DOHH2 (cell line): Measurements from ENCODE around the gene RDH11.

Source experiments
- H3F3A ChIP-seq: fragments of 200-600 bp; sonication (generic), shearing (Covaris generic); 2 replicates; pipeline ENCODE4 v1.6.0; 2016; ENCODE audit warnings: antibody characterized with exemption, mild to moderate bottlenecking; ENCODE audit not compliant: control insufficient read depth, insufficient read depth
- H3K27ac ChIP-seq: fragments of 200-600 bp; sonication (generic); 2 replicates; pipeline ENCODE4 v1.5.1; 2014; ENCODE audit warnings: low read depth, mild to moderate bottlenecking, low read length, moderate library complexity
- H3K27me3 ChIP-seq: fragments of 200-600 bp; sonication (generic); 2 replicates; pipeline ENCODE4 v1.6.1; 2014; ENCODE audit warnings: mild to moderate bottlenecking, low read length, mixed read lengths; ENCODE audit not compliant: control insufficient read depth
- H3K36me3 ChIP-seq: fragments of 200-600 bp; sonication (generic); 2 replicates; pipeline ENCODE4 v1.6.1; 2014; ENCODE audit warnings: mild to moderate bottlenecking, low read length, moderate library complexity, mixed read lengths; ENCODE audit not compliant: control insufficient read depth
- H3K4me1 ChIP-seq: fragments of 200-600 bp; sonication (generic); 2 replicates; pipeline ENCODE4 v1.6.1; 2014; ENCODE audit warnings: mild to moderate bottlenecking, low read length, mixed read lengths; ENCODE audit not compliant: control insufficient read depth
- H3K4me2 ChIP-seq: fragments of 200-600 bp; sonication (generic); 2 replicates; pipeline ENCODE4 v1.6.0; 2014; ENCODE audit warnings: mild to moderate bottlenecking, low read length, moderate library complexity
- H3K4me3 ChIP-seq: fragments of 200-600 bp; sonication (generic); 2 replicates; pipeline ENCODE4 v1.5.1; 2014; ENCODE audit warnings: mild to moderate bottlenecking, low read length, mixed read lengths
- H3K79me2 ChIP-seq: fragments of 200-600 bp; sonication (generic); 2 replicates; pipeline ENCODE4 v1.6.1; 2014; ENCODE audit warnings: mild to moderate bottlenecking, low read length, mixed read lengths; ENCODE audit not compliant: control insufficient read depth
- H3K9me2 ChIP-seq: fragments of 200-600 bp; sonication (generic); replicated peaks from 2 replicates; pipeline ENCODE4 v1.6.1; 2014; ENCODE audit warnings: mild to moderate bottlenecking, low read length, mixed read lengths; ENCODE audit not compliant: control insufficient read depth
- H3K9me3 ChIP-seq: fragments of 200-600 bp; sonication (generic); 2 replicates; pipeline ENCODE4 v1.6.1; 2014; ENCODE audit warnings: antibody characterized with exemption, low read length, mixed read lengths; ENCODE audit not compliant: control insufficient read depth, insufficient read depth
- H4K20me1 ChIP-seq: fragments of 200-600 bp; sonication (generic); 2 replicates; pipeline ENCODE4 v1.6.0; 2014; ENCODE audit warnings: low read depth, mild to moderate bottlenecking, antibody characterized with exemption, low read length, moderate library complexity; ENCODE audit not compliant: control insufficient read depth, insufficient read depth
- CTCF ChIP-seq: fragments of 200-600 bp; sonication (generic); IDR thresholded peaks from one replicate; pipeline ENCODE4 v1.5.1; 2014; ENCODE audit warnings: antibody characterized with exemption, mild to moderate bottlenecking, low read depth, low read length; ENCODE audit not compliant: poor library complexity, severe bottlenecking
- EZH2phosphoT487 ChIP-seq: fragments of 200-600 bp; sonication (generic); IDR thresholded peaks from 2 replicates; pipeline ENCODE4 v1.6.1; 2017; ENCODE audit warnings: borderline replicate concordance, mild to moderate bottlenecking, antibody characterized with exemption, low read length, moderate library complexity, mixed read lengths

RDH11 gene

GRCh38 chr14:67650694-67651093, 44.9 kb downstream of the RDH11 start:
- no peak overlapping the region for H3K4me3 ChIP-seq
- H3K27me3 ChIP-seq: no peaks in the 10 kb centered on the region
- no peaks in the 10 kb centered on the region for H3K79me2 ChIP-seq
- no peaks in the 10 kb centered on the region for H3K9me3 ChIP-seq
- no peaks in the 10 kb centered on the region for H4K20me1 ChIP-seq
- H3K27ac ChIP-seq: no peak overlapping the region
- no peak overlapping the region for H3K4me2 ChIP-seq
- no peak for TF ChIP-seq CTCF
- TF ChIP-seq EZH2phosphoT487: no peak
- no peaks in the 10 kb centered on the region for H3K9me2 ChIP-seq
- no peaks in the 10 kb centered on the region for H3K4me1 ChIP-seq
- peaks cover 70% of the 10 kb centered on the region for H3K36me3 ChIP-seq
- H3F3A ChIP-seq: no peaks in the 10 kb centered on the region

- H3K4me3 ChIP-seq: no peak overlapping the region
- H3K79me2 ChIP-seq: no peaks in the 10 kb centered on the region
- H3K9me2 ChIP-seq: no peaks in the 10 kb centered on the region
- H3K9me3 ChIP-seq: no peaks in the 10 kb centered on the region
- H3K4me2 ChIP-seq: no peak overlapping the region
- H3K27me3 ChIP-seq: no peaks in the 10 kb centered on the region
- H4K20me1 ChIP-seq: no peaks in the 10 kb centered on the region
- H3K36me3 ChIP-seq: peaks cover 65% of the 10 kb centered on the region
- TF ChIP-seq EZH2phosphoT487 (no peak), CTCF (no peak)
- no peaks in the 10 kb centered on the region for H3K4me1 ChIP-seq
- H3K27ac ChIP-seq: no peak overlapping the region
- no peaks in the 10 kb centered on the region for H3F3A ChIP-seq
Observed at GRCh38 chr14:67650151-67650550, 45.4 kb downstream of the RDH11 start.

GRCh38 chr14:67646131-67646530, 49.4 kb downstream of the RDH11 start:
- H3K4me2 ChIP-seq: no peak overlapping the region
- H3K9me3 ChIP-seq: no peaks in the 10 kb centered on the region
- H3F3A ChIP-seq: no peaks in the 10 kb centered on the region
- no peak overlapping the region for H3K4me3 ChIP-seq
- no peaks in the 10 kb centered on the region for H3K4me1 ChIP-seq
- no peaks in the 10 kb centered on the region for H3K79me2 ChIP-seq
- no peaks in the 10 kb centered on the region for H3K27me3 ChIP-seq
- no peak overlapping the region for H3K27ac ChIP-seq
- H4K20me1 ChIP-seq: no peaks in the 10 kb centered on the region
- H3K36me3 ChIP-seq: peaks cover 30% of the 10 kb centered on the region
- H3K9me2 ChIP-seq: no peaks in the 10 kb centered on the region
- TF ChIP-seq EZH2phosphoT487: no peak
- no peak for TF ChIP-seq CTCF

- Histone ChIP-seq H3K79me2 (no peaks in the 10 kb centered on the region), H4K20me1 (no peaks in the 10 kb centered on the region), H3K4me3 (no peak overlapping the region), H3K4me2 (no peak overlapping the region), H3K9me3 (no peaks in the 10 kb centered on the region), H3K27ac (no peak overlapping the region), H3K9me2 (no peaks in the 10 kb centered on the region), H3F3A (no peaks in the 10 kb centered on the region), H3K36me3 (peaks cover 23% of the 10 kb centered on the region), H3K27me3 (no peaks in the 10 kb centered on the region), H3K4me1 (no peaks in the 10 kb centered on the region)
- no peak for TF ChIP-seq EZH2phosphoT487
- TF ChIP-seq CTCF: no peak
Observed at GRCh38 chr14:67645414-67645813, 50.1 kb downstream of the RDH11 start.
